Measurements from ENCODE around the gene DNMT3B. TPM values are rescaled to one million over a fixed set of nuclear protein-coding genes. Genes with fewer than 3 reads are reported as not detected.

DNMT3B gene
- total RNA-seq, 1 donor from 2014 or later, result 0.48 TPM

GRCh38 chr20:32820698-32821377, 58.7 kb downstream of the DNMT3B start:
- DNase-seq (ENCODE audit: low spot score), result no peak

GRCh38 chr20:32822225-32822624, 60.0 kb downstream of the DNMT3B start:
- DNase-seq (ENCODE audit: low spot score), result no peak

GRCh38 chr20:32823078-32823477, 60.9 kb downstream of the DNMT3B start:
- DNase-seq (ENCODE audit: low spot score), result peak; percentile 52

GRCh38 chr20:32823737-32824588, 61.8 kb downstream of the DNMT3B start:
- no peak for DNase-seq (ENCODE audit: low spot score)

- DNase-seq (ENCODE audit: low spot score), result no peak
Measured at GRCh38 chr20:32828029-32828680, 66.0 kb downstream of the DNMT3B start.

GRCh38 chr20:32829311-32830005, 67.3 kb downstream of the DNMT3B start:
- peak; percentile 76 for DNase-seq (ENCODE audit: low spot score)

GRCh38 chr20:32830437-32830836, 68.3 kb downstream of the DNMT3B start:
- DNase-seq (ENCODE audit: low spot score), result peak; percentile 40

- no peak for DNase-seq (ENCODE audit: low spot score)
Measured at GRCh38 chr20:32831982-32832381, 69.8 kb downstream of the DNMT3B start.

GRCh38 chr20:32832664-32833063, 70.5 kb downstream of the DNMT3B start:
- DNase-seq (ENCODE audit: low spot score), result no peak

GRCh38 chr20:32834972-32835371, 72.8 kb downstream of the DNMT3B start:
- DNase-seq (ENCODE audit: low spot score), result no peak

GRCh38 chr20:32837157-32837556, 75.0 kb downstream of the DNMT3B start:
- DNase-seq (ENCODE audit: low spot score), result no peak

GRCh38 chr20:32839227-32839981, 77.2 kb downstream of the DNMT3B start:
- no peak for DNase-seq (ENCODE audit: low spot score)

GRCh38 chr20:32839982-32840285, 77.7 kb downstream of the DNMT3B start:
- DNase-seq (ENCODE audit: low spot score), result no peak

GRCh38 chr20:32841174-32841573, 79.0 kb downstream of the DNMT3B start:
- no peak for DNase-seq (ENCODE audit: low spot score)

GRCh38 chr20:32841632-32842031, 79.4 kb downstream of the DNMT3B start:
- no peak for DNase-seq (ENCODE audit: low spot score)

GRCh38 chr20:32842688-32843524, 80.7 kb downstream of the DNMT3B start:
- no peak for DNase-seq (ENCODE audit: low spot score)

- DNase-seq (ENCODE audit: low spot score), result no peak
Measured at GRCh38 chr20:32845786-32846185, 83.6 kb downstream of the DNMT3B start.

GRCh38 chr20:32846852-32847251, 84.7 kb downstream of the DNMT3B start:
- no peak for DNase-seq (ENCODE audit: low spot score)

GRCh38 chr20:32847964-32848363, 85.8 kb downstream of the DNMT3B start:
- no peak for DNase-seq (ENCODE audit: low spot score)

GRCh38 chr20:32848846-32849245, 86.7 kb downstream of the DNMT3B start:
- no peak for DNase-seq (ENCODE audit: low spot score)

Data from umbilical cord (tissue), 2 donors.